HL-60/S4 treated with retinoic acid at 250 ng/mL for 4 days and 3 days (cell line): Measurements from ENCODE around the gene PLG.
"Not testable (repeated sequence)": the region's sequence is repeated elsewhere in the genome, so short reads cannot be mapped to it uniquely, and the experiment has no call there.

ENCODE experiments used
- in situ Hi-C: fragments of 300-500 bp; cut with MboI; formaldehyde crosslinking; loops from 2 replicates; pipeline ENCODE4 v1.7.0; 2022; ENCODE audit warnings: low sequenced_read_pairs

PLG gene

DNA sequence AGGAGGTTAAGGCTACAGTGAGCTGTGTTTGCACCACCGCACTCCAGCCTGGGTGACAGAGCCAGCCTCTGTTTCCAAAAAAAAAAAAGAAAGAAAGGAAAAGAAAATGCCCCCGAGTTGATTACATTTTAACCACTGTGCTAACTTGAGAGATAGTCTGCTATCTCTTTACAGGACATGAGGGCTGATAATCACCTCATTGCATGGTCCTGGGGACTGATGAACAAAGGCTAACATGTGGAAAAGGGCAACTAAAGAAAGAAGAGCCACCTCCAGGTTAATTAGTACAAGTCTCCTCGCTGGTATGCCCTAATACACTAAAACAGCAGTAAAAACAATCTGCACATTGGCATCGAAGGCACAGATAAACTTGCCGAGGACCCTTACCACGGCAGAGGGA lies 4.2 kb upstream of the PLG start:
- in situ Hi-C loops: no loop called here

- in situ Hi-C loops: not testable (repeated sequence)
These were observed 2.6 kb downstream of the PLG start for GRCh38 chr6:160704688-160705087.

- in situ Hi-C loops: not testable (repeated sequence)
These were observed 6.9 kb downstream of the PLG start for GRCh38 chr6:160708993-160709392.

DNA sequence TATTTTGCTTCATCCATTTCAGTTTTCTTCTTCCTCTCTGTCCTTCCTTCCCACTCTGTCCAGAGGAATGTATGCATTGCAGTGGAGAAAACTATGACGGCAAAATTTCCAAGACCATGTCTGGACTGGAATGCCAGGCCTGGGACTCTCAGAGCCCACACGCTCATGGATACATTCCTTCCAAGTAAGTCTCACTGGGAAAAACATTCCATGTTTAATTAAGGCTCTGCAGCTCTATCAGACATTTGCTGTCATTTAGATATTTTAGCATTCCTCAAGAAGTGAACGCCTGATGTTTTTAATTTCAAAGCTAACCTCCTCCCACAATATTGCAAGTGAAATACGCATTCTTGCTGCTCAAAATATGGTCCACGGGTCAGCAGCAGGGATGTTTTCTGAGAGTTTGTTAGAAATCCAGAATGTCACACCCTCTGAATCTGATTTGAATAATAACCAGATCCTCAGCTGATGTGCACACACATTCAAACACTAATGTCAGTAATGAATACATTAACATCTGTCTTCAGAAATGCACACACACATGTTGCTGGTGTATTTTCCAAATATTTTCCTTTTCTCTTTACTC lies 12.8 kb downstream of the PLG start:
- in situ Hi-C loops: no loop called here

DNA sequence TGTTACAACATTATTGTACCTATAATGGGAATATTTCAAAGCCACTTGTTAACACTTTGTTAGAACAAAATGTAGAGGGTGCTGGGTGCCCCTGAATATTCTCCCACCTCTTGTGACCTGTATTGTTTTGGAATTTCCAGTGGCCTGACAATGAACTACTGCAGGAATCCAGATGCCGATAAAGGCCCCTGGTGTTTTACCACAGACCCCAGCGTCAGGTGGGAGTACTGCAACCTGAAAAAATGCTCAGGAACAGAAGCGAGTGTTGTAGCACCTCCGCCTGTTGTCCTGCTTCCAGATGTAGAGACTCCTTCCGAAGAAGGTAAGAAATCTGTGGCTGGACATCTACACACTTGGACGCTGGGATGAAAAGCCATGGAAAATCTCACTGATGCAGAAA lies 28.9 kb downstream of the PLG start:
- in situ Hi-C loops: loop anchor here (10.0 kb wide), 1 partner anchor 644 kb away; no protein-coding TSS in a partner anchor

DNA sequence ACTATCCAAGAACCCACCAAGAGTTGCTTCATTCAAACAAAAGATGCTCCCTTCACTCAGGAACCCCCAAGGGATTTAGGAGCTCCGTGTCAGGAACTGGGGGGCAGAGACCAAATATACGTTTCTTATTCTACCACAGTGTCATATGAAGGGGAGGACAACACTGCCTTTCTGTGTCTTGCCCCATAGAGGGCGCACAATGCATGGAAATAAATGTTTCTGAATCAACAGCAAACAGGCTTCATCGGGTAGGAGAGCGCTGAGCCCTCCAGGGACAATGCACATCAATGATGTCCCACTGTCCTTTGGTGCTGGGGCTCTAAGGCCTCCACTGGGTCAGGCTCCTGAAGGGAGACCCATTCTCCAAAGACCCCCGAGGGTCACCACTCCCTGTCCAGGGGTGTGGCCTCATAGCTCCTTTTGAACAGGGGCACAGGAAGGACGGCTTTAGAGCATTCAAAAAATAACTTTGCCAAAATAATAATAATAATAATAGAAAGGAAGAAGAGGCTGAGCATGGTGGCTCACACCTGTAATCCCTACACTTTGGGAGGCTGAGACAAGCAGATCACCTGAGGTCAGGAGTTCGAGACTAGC lies 31.1 kb downstream of the PLG start:
- in situ Hi-C loops: loop anchor here (10.0 kb wide), 1 partner anchor 642 kb away; no protein-coding TSS in a partner anchor

- in situ Hi-C loops: loop anchor here (10.0 kb wide), 1 partner anchor 640 kb away; no protein-coding TSS in a partner anchor
These were observed 32.6 kb downstream of the PLG start for GRCh38 chr6:160734627-160735026.

GRCh38 chr6:160735523-160735922 lies 33.5 kb downstream of the PLG start:
- in situ Hi-C loops: loop anchor here (10.0 kb wide), 1 partner anchor 639 kb away; no protein-coding TSS in a partner anchor

GRCh38 chr6:160737934-160738333 lies 35.9 kb downstream of the PLG start:
- in situ Hi-C loops: loop anchor here (10.0 kb wide), 1 partner anchor 637 kb away; no protein-coding TSS in a partner anchor

GRCh38 chr6:160739955-160740354 lies 37.9 kb downstream of the PLG start:
- in situ Hi-C loops: loop anchor here (10.0 kb wide), 1 partner anchor 635 kb away; no protein-coding TSS in a partner anchor

DNA sequence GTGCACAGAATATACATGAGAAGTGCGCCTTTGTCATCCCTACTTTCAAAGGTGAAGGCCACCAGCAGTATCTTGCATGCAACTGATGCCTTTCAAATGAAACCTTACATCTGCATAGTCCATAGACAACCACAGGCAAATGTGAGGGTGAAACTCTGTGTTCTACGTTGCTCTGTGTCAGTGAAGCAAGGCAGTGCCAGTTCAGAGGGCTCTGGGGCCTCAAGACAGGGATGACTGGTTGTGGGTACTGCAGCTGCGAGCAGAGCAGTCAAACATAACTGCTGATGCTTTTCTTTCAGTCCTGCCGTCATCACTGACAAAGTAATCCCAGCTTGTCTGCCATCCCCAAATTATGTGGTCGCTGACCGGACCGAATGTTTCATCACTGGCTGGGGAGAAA lies 39.0 kb downstream of the PLG start:
- in situ Hi-C loops: not testable (repeated sequence)

GRCh38 chr6:160742090-160742489 lies 40.0 kb downstream of the PLG start:
- in situ Hi-C loops: no loop called here

DNA sequence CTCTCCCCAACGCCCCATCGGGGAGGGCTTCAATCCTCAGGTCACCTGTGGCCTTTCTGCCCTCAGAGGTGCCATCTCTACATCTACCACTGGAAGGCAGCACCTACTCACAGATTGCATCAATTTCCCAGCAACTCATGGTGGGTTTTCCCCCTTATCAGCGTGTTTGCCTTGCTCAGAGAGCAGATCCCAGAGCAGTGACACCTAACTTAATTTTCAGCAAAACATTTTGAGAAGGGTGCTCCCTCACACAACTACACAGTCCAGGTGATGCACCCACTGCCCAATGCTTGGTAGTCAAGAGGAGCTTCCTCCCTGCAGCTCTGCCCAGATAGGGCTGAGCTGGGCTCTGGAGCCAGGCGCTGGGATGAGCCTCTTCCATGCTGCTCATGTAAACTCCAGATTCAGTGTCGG lies 48.2 kb downstream of the PLG start:
- in situ Hi-C loops: no loop called here

GRCh38 chr6:160753211-160753610 lies 51.2 kb downstream of the PLG start:
- in situ Hi-C loops: not testable (repeated sequence)

DNA sequence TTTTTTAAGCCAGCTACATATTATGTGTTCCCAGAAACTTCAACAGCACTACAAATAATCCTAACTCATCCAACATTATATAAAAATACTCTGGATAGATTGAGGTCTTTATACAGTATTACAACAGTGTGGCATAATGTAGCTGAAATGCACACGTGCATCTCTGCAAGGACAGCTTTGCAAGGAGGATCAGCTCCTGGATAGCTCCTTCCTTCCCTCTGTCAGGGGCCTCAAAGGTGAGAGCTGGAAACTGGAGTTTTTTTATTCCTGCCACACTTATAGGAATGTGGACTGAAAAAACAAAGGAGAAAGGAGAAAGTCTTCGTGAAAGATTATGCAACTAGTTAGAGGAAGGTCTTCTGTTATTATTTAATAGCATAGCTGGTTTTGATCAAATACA lies 53.1 kb downstream of the PLG start:
- in situ Hi-C loops: no loop called here

DNA sequence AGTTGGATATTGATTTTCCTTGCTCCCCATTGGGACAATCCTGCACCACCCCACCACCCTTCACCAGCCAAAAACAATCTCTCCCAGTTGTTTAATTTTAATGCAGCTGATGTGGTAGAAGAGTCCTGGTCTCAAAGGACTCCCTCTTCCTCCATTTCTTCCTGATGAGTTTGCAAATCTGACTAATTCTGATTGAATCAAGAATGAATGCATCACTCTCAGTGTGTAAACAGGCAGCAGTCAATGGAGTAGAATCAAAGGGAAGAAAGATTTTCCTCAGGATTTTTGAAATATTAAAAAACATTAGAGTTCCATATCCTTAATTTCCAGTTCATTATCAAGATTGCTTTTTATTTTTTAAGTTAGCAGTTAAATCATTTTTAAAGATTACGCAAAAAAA lies 54.0 kb downstream of the PLG start:
- in situ Hi-C loops: no loop called here

GRCh38 chr6:160756871-160757270 lies 54.8 kb downstream of the PLG start:
- in situ Hi-C loops: no loop called here

GRCh38 chr6:160764847-160765246 lies 62.8 kb downstream of the PLG start:
- in situ Hi-C loops: no loop called here

DNA sequence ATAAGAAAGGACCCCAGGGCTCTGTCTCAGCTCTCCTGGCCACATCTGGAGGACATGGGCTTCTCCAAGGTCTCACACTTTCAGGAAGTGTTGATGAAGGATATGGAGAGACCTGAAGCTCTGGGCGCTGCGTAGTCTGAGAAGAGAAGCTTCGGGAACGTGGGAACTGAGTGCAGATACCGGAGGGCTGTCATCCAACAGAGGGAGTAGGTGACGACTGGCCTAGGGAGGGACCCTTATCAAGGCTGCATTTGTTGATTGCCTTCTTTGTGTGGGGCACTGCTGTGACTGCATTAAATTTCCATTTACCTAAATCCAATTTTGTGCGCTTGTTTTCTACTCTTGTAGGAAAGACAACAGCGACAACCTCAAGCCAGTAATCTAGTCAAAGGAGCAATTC lies 63.4 kb downstream of the PLG start:
- in situ Hi-C loops: no loop called here

- in situ Hi-C loops: no loop called here
These were observed 64.6 kb downstream of the PLG start for GRCh38 chr6:160766657-160766988.

DNA sequence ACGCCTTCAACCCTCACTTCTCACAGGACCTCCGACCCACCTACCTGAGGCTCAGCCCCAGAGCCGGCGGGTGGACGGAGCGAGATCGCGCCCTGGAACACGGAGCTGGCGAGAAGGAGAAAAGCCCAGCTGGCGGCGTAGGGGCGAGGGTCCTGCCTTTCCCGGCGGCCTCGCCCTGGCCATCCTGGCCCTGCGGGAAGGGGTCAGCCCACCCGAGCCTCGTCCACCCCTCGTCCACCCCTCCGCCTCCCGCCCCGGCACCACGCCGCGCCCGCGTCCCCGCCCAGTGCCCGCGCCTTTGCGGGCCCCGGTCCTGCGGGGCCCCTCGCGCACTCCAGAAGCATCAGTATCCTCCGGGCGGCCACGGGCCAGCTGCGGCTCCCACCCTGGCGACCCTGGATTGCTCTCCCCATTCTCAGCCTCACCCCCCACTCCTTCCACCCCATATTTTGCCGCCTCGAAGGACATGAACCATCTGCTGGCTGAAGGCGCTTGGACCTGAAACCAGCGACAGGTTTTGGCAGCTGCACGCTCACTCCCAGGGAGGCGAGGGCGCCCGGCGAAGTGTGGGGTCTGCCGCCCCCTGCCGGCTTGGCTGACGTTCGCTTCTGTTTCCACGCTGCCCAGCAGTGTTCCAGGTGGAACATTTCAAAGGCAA lies 65.1 kb downstream of the PLG start:
- in situ Hi-C loops: no loop called here

- in situ Hi-C loops: no loop called here
These were observed 65.6 kb downstream of the PLG start for GRCh38 chr6:160767647-160768019.
